ENCODE measurements around the gene IMP3. TPM values are rescaled to one million over a fixed set of nuclear protein-coding genes. Genes with fewer than 3 reads are reported as not detected.

The IMP3 gene
- total RNA-seq, 1 donor from 2014 or later: 159 TPM

DNA sequence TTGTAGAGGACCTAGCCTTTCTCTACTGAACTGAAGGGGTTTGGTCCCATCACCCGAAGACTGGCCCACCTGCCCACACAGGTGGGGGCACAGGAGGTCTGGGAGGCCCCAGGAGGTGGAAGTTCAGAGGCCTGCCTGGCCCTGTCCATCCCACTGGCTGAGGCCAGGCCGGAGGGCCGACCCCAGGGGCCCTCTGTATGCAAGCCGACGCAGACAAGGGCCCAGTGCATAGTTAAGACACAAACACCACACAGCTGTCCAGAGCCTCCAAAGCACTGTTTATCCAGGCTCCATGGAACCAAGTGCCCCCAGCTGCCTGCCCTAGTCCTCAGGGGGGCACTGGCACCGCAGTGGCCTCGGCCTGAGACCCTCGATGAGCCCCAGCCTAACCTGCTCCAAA is 34.3 kb upstream of the IMP3 start:
- Histone ChIP-seq H3K9me3 (no peaks in the 10 kb centered on the region), H3K4me3 (no peak overlapping the region), H3K4me1 (peaks cover 25 to 57% of the 10 kb centered on the region in 2 donors), H3K27ac (peak overlapping the region; percentile 95 to 97), H3K36me3 (peaks cover 36 to 37% of the 10 kb centered on the region in 2 donors), H3K27me3 (no peaks in the 10 kb centered on the region)
- no peak for DNase-seq (ENCODE audit: low spot score in 2 of 2)
- TF ChIP-seq, protein P1, sequence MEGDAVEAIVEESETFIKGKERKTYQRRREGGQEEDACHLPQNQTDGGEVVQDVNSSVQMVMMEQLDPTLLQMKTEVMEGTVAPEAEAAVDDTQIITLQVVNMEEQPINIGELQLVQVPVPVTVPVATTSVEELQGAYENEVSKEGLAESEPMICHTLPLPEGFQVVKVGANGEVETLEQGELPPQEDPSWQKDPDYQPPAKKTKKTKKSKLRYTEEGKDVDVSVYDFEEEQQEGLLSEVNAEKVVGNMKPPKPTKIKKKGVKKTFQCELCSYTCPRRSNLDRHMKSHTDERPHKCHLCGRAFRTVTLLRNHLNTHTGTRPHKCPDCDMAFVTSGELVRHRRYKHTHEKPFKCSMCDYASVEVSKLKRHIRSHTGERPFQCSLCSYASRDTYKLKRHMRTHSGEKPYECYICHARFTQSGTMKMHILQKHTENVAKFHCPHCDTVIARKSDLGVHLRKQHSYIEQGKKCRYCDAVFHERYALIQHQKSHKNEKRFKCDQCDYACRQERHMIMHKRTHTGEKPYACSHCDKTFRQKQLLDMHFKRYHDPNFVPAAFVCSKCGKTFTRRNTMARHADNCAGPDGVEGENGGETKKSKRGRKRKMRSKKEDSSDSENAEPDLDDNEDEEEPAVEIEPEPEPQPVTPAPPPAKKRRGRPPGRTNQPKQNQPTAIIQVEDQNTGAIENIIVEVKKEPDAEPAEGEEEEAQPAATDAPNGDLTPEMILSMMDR (IDR thresholded peaks at IDR 0.05): no peak
- intact Hi-C loops (cut with DNase I): loop anchor here (5.0 kb wide), 1 partner anchor 37 kb away; no protein-coding TSS in a partner anchor

DNA sequence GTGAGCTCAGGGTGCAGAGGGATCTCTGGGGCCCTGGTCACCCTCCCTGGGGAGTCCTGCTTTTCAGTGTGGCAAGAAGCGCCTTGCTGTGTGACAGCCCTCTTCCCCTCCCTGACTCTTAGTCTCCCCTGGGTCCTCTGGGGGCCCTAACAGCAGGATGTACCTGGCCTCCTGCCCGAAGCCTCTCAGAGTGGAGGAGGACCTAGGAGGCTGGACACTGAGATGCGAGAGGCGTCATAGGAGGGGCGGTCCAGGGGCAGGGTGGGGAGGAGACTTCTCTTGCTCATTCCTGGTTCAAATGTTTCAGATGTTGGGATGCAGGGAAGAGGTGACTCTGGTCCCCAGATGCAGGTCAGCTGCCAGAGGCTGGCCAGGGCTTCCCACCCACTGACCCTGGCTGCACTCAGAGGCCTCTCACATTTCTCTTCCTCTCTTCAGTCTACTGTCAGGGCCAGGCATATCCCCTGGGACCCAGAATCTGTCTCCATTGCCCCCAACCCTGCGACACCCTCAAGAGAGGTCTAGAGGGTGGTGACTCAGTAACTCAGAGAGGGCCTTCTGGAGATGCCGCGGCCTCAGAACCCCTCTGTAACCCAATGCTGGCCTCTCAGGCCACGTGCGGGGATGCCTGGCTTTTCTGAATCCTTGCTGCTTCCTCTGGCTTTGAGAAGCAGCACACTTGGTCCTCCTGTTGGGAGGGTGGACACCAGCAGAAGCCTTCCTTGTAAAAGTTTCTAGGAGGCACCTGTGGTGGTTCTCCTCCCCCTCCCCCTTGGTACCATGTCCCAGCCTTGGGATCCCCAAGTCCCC is 33.6 kb upstream of the IMP3 start:
- peaks cover 29 to 30% of the 10 kb centered on the region in 2 donors for H3K36me3 ChIP-seq
- intact Hi-C loops (cut with DNase I): loop anchor here (5.0 kb wide), 1 partner anchor 36 kb away; no protein-coding TSS in a partner anchor
- DNase-seq (ENCODE audit: low spot score in 2 of 2): peak; percentile 67 to 94
- TF ChIP-seq, protein P1 (IDR thresholded peaks at IDR 0.05): no peak
- H3K27ac ChIP-seq: peak overlapping the region; percentile 95 to 97
- H3K9me3 ChIP-seq: no peaks in the 10 kb centered on the region
- peak overlapping the region in 1 of 2 donors; percentile 33 for H3K4me3 ChIP-seq
- H3K27me3 ChIP-seq: no peaks in the 10 kb centered on the region
- H3K4me1 ChIP-seq: peaks cover 25 to 64% of the 10 kb centered on the region in 2 donors

DNA sequence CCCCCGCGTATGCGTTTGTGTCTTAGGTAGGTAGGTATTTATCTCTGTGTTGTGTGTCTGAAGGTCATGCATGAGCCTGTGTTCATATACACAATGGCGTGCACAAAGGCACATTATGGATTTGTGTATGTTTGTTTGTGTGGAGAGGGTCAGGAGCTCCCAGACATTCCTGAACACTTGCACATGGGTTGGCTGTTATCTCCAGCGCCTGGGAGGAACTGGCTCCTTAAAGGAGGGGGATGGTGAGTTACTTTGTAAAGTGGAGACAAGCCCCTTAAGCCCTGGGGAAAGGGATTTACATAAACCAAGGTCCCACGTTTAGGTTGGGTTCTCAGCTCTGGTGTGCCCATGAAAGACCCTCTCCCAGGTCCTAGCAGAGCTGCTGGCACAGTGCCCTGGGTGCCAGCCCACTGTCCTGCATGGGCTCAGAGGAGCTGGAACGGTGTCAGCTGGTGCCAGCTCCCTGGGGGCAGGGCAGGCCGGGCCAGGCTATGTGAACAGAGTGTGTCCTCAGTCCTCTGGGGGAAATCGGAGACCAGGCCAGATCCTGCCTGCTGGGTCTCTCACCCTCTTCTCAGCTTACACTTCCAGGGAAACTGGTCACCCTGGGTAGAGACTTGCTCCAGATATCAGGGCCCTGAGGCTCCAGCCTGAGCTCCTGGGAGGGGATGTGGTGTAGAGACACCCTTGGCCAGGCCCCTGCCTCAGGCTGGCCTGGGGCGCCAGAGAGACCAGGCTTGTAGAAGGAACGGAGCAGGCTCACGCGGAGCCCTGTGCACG is 32.8 kb upstream of the IMP3 start:
- intact Hi-C loops (cut with DNase I): loop anchor here (5.0 kb wide), 1 partner anchor 36 kb away; no protein-coding TSS in a partner anchor
- Histone ChIP-seq H3K9me3 (no peaks in the 10 kb centered on the region), H3K36me3 (peaks cover 21 to 22% of the 10 kb centered on the region in 2 donors), H3K27me3 (no peaks in the 10 kb centered on the region), H3K4me1 (peaks cover 28 to 70% of the 10 kb centered on the region in 2 donors), H3K27ac (peak overlapping the region; percentile 95 to 97), H3K4me3 (peak overlapping the region in 1 of 2 donors; percentile 33)
- peak in 1 of 2 donors; percentile 85 for DNase-seq (ENCODE audit: low spot score in 2 of 2)
- TF ChIP-seq, protein P1 (IDR thresholded peaks at IDR 0.05): no peak

DNA sequence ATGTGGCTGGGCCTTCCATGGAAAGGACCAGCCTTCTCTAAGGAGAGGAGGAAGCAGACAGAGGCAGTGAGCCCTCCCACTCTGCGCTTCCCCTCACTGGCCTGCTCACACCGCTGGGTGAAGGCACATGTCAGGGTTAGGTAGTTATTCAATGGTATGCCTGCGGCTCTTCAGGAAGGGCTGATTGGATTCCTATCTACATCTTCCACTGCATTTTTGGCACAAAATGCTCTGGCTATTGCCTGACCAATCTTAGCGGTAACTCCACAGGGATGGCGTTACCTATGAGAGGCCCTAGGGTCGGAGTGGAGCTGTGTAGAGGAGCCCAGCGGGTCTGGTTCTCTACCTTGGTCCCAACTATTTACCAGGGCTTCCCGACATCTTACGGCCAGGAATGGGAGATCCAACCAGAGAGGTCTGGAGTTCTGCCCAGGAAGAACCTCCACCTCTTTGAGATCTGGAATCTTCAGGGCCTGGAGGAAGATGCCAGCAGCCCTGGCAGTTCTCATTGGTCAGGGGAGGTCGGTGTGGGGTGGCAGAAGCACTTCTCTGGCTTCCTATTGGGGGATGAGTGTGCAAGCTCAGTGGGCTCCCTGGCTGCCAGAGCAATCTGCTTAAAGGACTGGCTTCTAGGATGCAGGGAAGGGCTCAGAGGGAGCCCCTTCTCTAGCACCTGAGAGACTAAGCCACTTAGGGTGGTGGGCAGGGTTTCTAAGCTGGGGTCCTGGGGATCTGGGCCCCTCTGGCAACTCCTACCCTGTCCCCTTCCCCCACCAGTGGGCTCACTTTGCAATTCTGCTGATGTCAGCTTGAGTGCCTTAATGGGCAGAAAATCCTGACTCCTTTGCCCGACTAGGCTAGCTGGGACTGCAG is 31.9 kb upstream of the IMP3 start:
- H3K4me3 ChIP-seq: no peak overlapping the region
- peak overlapping the region; percentile 95 to 97 for H3K27ac ChIP-seq
- DNase-seq (ENCODE audit: low spot score in 2 of 2): no peak
- intact Hi-C loops (cut with DNase I): loop anchor here (5.0 kb wide), 1 partner anchor 35 kb away; no protein-coding TSS in a partner anchor
- peaks cover 13 to 15% of the 10 kb centered on the region in 2 donors for H3K36me3 ChIP-seq
- H3K27me3 ChIP-seq: no peaks in the 10 kb centered on the region
- H3K9me3 ChIP-seq: no peaks in the 10 kb centered on the region
- peaks cover 36 to 78% of the 10 kb centered on the region in 2 donors for H3K4me1 ChIP-seq
- TF ChIP-seq, protein P1 (IDR thresholded peaks at IDR 0.05): no peak

DNA sequence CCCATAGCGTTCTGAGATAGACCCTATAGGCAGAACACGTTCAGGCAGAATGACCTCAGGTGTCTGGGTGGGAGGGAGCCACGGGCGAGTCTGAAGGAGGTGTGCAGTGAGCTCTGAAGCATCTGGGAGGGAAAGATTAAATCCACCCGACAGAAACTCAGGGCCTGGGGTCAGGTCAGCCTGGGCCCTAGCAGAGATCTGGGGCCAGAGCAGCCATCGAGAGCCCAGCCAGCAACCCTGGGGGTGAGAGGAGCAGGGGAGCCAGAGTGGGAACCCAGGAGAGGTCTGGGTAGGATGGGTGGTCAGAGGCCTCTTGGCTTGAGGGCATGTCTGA is 29.8 kb upstream of the IMP3 start:
- Histone ChIP-seq H3K9me3 (no peaks in the 10 kb centered on the region), H3K36me3 (no peaks in the 10 kb centered on the region), H3K4me1 (peaks cover 29 to 75% of the 10 kb centered on the region in 2 donors), H3K4me3 (no peak overlapping the region), H3K27ac (peak overlapping the region; percentile 95 to 97), H3K27me3 (no peaks in the 10 kb centered on the region)
- no peak for DNase-seq (ENCODE audit: low spot score in 2 of 2)
- intact Hi-C loops (cut with DNase I): loop anchor here (5.0 kb wide), 1 partner anchor 33 kb away; no protein-coding TSS in a partner anchor
- TF ChIP-seq, protein P1 (IDR thresholded peaks at IDR 0.05): no peak

All from ascending aorta (tissue), 2 donors.